Activated CD8-positive, alpha-beta T cell treated with anti-CD3 and anti-CD28 coated beads for 36 hours (primary cell): ENCODE measurements around the gene LRP3. TPM values are rescaled to one million over a fixed set of nuclear protein-coding genes. Genes with fewer than 3 reads are reported as not detected.

Experiments used
- ATAC-seq: fragments of 200-7000 bp; cut with Tn5 transposase; one replicate; pipeline ENCODE4 v1.10.0; 2021; ENCODE audit warnings: mild to moderate bottlenecking, moderate library complexity
- CTCF ChIA-PET: fragments of 350-600 bp; sonication (Branson Sonifier 250); formaldehyde crosslinking; loops from one replicate; lab custom pipeline; 2021; ENCODE audit warnings: antibody characterized with exemption; lab: Charles Lee
- POLR2A ChIA-PET: fragments of 350-600 bp; sonication (Branson Sonifier 250); formaldehyde crosslinking; loops from one replicate; lab custom pipeline; 2021; ENCODE audit warnings: antibody characterized with exemption; lab: Charles Lee
- DNase-seq: peaks from one replicate; pipeline ENCODE4 v3.0.0-alpha.2; 2020
- H3K27ac Mint-ChIP-seq: one replicate; pipeline ENCODE4 v1.8.0; 2021; ENCODE audit warnings: mild to moderate bottlenecking, mixed read lengths
- H3K27me3 Mint-ChIP-seq: one replicate; pipeline ENCODE4 v1.8.0; 2021; ENCODE audit warnings: mixed read lengths
- H3K36me3 Mint-ChIP-seq: one replicate; pipeline ENCODE4 v1.8.0; 2021; ENCODE audit warnings: low read depth, mixed read lengths
- H3K4me1 Mint-ChIP-seq: one replicate; pipeline ENCODE4 v1.8.0; 2021; ENCODE audit warnings: low read depth, mixed read lengths
- H3K4me3 Mint-ChIP-seq: one replicate; pipeline ENCODE4 v1.8.0; 2021; ENCODE audit warnings: mild to moderate bottlenecking, moderate library complexity, mixed read lengths
- H3K9me3 Mint-ChIP-seq: one replicate; pipeline ENCODE4 v1.8.0; 2021; ENCODE audit warnings: mixed read lengths
- intact Hi-C: fragments of 100-400 bp; cut with micrococcal nuclease; formaldehyde crosslinking; loops from one replicate; pipeline ENCODE4 v1.10.0; 2022
- total RNA-seq, 2 experiments: library from RNA; stranded (reverse); gene quantifications; one replicate each; pipeline ENCODE4 v1.2.3, GENCODE V29; 2021
- TF ChIP-seq, protein P1 (sequence below): fragments of 200-600 bp; IDR thresholded peaks from one replicate; pipeline ENCODE4 v1.8.0; 2022; ENCODE audit warnings: antibody characterized with exemption, mild to moderate bottlenecking

The LRP3 gene
- total RNA-seq, 2 experiments from 2014 or later = 0.27 to 0.31 TPM

DNA sequence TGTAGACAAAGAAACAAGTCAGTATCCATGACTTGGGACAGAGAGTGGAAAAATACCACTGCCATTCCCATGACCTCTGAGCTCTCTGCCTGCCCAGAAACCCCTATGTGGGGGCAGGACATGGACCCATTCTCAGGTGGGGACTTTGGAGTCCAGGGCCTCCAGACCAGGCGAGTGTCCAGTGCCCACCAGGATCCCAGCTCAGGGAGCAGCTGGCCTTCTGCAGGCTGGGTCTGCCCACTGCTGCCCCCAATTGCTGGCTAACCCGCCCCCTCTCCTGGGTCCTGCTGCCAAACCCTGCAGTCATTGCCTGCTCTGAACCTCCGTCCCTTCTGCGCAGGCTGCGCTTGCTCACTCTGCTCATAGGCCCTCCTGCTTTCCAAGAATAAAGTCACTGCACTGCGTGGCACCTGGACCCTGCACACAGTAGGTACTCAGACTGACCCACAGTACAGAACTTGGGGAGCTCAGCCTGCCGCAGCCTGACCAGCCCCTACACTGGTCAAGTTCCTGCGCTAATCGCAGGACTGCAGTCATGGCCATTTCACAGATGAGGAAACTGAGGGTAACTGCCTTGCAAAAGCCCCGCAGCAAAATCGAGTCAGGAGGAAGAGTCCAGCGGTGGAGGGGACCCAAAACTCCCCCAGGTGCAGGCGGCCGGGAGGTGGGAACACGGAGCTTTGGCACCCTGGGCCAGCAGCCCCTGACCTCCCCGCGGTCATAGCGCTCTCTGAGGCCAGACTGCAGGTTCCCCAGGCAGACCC lies 30.7 kb downstream of the LRP3 start:
- intact Hi-C loops = no loop called here

DNA sequence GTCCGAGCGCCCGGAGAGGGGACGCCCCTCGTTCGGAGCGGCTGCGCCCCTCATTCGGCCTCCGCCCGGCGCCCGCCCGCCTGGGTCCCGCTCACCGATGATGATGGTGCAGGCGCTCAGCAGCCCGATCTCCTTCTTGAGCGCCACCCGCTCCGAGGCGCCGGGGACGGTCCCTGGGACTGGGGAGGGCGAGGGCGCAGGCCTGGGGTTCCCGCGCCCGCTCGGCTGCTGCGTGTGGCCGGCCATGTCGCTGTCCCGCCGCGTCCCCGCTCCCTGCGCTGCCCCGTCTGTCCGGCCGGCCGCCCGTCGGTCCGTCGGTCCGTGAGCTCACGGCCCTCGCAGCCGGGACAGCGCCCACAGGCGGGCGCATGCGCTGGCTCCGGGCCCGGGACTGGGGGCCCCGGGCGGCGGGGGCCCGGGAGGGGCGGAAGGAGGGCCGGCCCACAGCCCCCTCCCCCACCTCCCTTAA lies 31.4 kb downstream of the LRP3 start, which contains the start of gene SLC7A10:
SLC7A10 (minus strand) TSS at position 393 of the 469 bp plus-strand sequence; CDS start at position 246, 147 bp downstream.
- intact Hi-C loops = no loop called here
- Mint-ChIP-seq H3K27me3 (peaks cover 52% of the 10 kb centered on the region), H3K27ac (no peak within 1 kb of the TSS), H3K9me3 (peaks cover 14% of the 10 kb centered on the region), H3K4me1 (peaks cover 7% of the 10 kb centered on the region), H3K36me3 (peaks cover 4% of the 10 kb centered on the region), H3K4me3 (peak within 1 kb of the TSS; percentile 35)
- ChIA-PET CTCF (no interaction called here), POLR2A (interaction anchor here (1.3 kb wide), 1 partner anchor 189 kb away, joined by 3 read pairs; no protein-coding TSS in a partner anchor)
- TF ChIP-seq, protein P1, sequence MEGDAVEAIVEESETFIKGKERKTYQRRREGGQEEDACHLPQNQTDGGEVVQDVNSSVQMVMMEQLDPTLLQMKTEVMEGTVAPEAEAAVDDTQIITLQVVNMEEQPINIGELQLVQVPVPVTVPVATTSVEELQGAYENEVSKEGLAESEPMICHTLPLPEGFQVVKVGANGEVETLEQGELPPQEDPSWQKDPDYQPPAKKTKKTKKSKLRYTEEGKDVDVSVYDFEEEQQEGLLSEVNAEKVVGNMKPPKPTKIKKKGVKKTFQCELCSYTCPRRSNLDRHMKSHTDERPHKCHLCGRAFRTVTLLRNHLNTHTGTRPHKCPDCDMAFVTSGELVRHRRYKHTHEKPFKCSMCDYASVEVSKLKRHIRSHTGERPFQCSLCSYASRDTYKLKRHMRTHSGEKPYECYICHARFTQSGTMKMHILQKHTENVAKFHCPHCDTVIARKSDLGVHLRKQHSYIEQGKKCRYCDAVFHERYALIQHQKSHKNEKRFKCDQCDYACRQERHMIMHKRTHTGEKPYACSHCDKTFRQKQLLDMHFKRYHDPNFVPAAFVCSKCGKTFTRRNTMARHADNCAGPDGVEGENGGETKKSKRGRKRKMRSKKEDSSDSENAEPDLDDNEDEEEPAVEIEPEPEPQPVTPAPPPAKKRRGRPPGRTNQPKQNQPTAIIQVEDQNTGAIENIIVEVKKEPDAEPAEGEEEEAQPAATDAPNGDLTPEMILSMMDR = no peak
- ATAC-seq = peak; percentile 31
- no peak for DNase-seq

More for the DNA sequence above, 30.7 kb downstream of the LRP3 start:
- Mint-ChIP-seq H3K4me3 (no peak overlapping the region), H3K4me1 (peaks cover 7% of the 10 kb centered on the region), H3K36me3 (peaks cover 4% of the 10 kb centered on the region), H3K27me3 (peaks cover 49% of the 10 kb centered on the region), H3K27ac (no peak overlapping the region), H3K9me3 (peaks cover 14% of the 10 kb centered on the region)
- DNase-seq (no peak), ATAC-seq (no peak)
- ChIA-PET POLR2A (interaction anchor here (1.3 kb wide), 1 partner anchor 190 kb away, joined by 3 read pairs; no protein-coding TSS in a partner anchor), CTCF (interaction anchor here (1.0 to 1.7 kb wide), 4 partner anchors 10 to 206 kb away, joined by 3 to 5 read pairs (median 3); no protein-coding TSS in a partner anchor)
- TF ChIP-seq, protein P1 = no peak

DNA sequence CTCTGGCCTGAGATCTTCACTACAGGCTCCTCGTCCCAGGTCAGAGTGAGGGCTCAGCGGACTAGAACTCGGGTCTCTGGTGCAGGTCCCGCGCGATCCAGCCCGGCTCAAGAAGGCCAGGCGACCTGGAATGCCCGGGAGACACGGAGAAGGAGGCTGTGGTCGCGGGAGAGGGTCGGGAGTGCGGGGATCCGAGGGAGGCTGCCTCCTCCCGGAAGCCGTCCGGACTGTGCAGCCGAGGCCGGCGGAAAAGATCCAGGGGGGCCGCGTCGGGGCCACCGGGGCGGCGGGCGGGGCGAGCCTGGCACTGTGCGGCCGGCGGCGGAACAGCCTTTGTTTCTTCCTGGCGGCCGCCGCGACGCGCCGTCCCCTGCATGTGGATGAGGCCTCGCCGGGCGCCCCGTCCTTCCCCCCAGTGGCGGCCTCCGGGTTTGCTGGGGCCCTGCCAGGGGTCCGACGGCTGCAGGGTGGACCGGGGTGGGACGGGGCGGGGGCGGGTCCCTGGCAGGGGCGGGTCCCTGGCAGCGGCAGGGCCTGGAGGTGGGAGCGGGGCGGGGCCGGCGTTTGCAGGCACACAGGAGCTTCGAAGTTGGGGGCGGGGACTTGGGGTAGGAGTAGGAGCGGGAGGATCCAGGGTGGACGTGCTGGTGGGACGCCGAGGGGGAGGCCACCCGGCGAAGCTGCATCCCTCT lies 32.6 kb downstream of the LRP3 start:
- peak overlapping the region; percentile 35 for H3K4me3 Mint-ChIP-seq
- peak; percentile 56 for ATAC-seq

DNA sequence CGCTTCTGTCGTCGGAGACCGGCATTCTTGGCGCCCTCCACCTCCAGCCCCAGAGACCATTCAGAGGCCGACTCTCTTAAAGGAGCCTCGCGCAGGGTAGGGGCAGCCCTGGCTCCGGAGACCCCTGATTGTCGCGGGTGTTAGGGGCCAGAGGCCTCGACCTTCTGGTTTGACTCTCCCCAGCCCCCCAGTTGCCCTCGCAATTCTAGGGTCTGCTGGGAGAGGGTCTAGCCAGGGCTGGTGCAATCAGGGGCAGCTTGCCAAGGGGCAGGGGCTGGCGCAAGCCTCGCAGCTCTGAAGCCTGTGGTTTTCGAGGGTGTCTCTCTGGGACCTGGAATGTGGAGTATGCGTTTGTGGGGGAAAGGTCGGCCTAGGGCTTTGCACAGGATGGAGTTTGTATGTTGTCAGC lies 33.1 kb downstream of the LRP3 start:
- Mint-ChIP-seq H3K36me3 (peaks cover 4% of the 10 kb centered on the region), H3K27me3 (peaks cover 60% of the 10 kb centered on the region), H3K27ac (no peak overlapping the region), H3K9me3 (peaks cover 14% of the 10 kb centered on the region), H3K4me1 (peaks cover 7% of the 10 kb centered on the region), H3K4me3 (peak overlapping the region; percentile 32)
- no peak for DNase-seq
- CTCF ChIA-PET = interaction anchor here (1.1 to 1.6 kb wide), 3 partner anchors 43 to 182 kb away, joined by 4 to 5 read pairs (median 4); partner anchors contain the start of gene CEBPA
- intact Hi-C loops = no loop called here
- TF ChIP-seq, protein P1 = no peak
- POLR2A ChIA-PET = no interaction called here
- ATAC-seq = no peak

More for the DNA sequence above, 32.6 kb downstream of the LRP3 start:
- Mint-ChIP-seq H3K36me3 (peaks cover 4% of the 10 kb centered on the region), H3K27me3 (peaks cover 57% of the 10 kb centered on the region), H3K4me1 (peaks cover 7% of the 10 kb centered on the region), H3K27ac (no peak overlapping the region), H3K9me3 (peaks cover 14% of the 10 kb centered on the region)
- POLR2A ChIA-PET = interaction anchor here (1.3 kb wide), 1 partner anchor 188 kb away, joined by 3 read pairs; no protein-coding TSS in a partner anchor
- CTCF ChIA-PET = interaction anchor here (1.1 to 1.6 kb wide), 2 partner anchors 43 to 76 kb away, joined by 4 to 5 read pairs; partner anchors contain the start of gene CEBPA
- peak; percentile 9 for DNase-seq
- intact Hi-C loops = no loop called here
- TF ChIP-seq, protein P1 = no peak
